Neural cell (in vitro differentiated cells): Measurements from ENCODE around the gene ZDHHC12.

Experiments
- CTCF ChIP-seq: fragments of 450-650 bp; IDR thresholded peaks from 2 replicates; pipeline ENCODE4 v1.5.1; 2014; ENCODE audit warnings: antibody characterized with exemption, mild to moderate bottlenecking, moderate library complexity; ENCODE audit not compliant: poor library complexity, severe bottlenecking
- EP300 ChIP-seq: fragments of 450-650 bp; conservative IDR thresholded peaks from 2 replicates; pipeline ENCODE4 v1.6.1; 2014; ENCODE audit warnings: antibody characterized with exemption, mild to moderate bottlenecking, moderate library complexity; ENCODE audit not compliant: poor library complexity, severe bottlenecking
- EZH2 ChIP-seq: fragments of 200-600, 300-800 bp; shearing (Covaris generic), sonication (generic); IDR thresholded peaks from 2 replicates; pipeline ENCODE4 v1.6.1; 2014; ENCODE audit warnings: antibody characterized with exemption, low read length, borderline replicate concordance, mild to moderate bottlenecking; ENCODE audit not compliant: insufficient read depth, poor library complexity, severe bottlenecking
- POLR2AphosphoS5 ChIP-seq: IDR thresholded peaks from 2 replicates; pipeline ENCODE4 v1.6.1; 2012
- RAD21 ChIP-seq: fragments of 450-650 bp; conservative IDR thresholded peaks from 2 replicates; pipeline ENCODE4 v1.6.1; 2014; ENCODE audit warnings: antibody characterized with exemption, mild to moderate bottlenecking, moderate library complexity
- REST ChIP-seq: IDR thresholded peaks from 2 replicates; pipeline ENCODE4 v1.6.1; 2012; ENCODE audit warnings: borderline replicate concordance
- SMC3 ChIP-seq: fragments of 450-650 bp; conservative IDR thresholded peaks from 2 replicates; pipeline ENCODE4 v1.6.1; 2014; ENCODE audit warnings: antibody characterized with exemption, mild to moderate bottlenecking, moderate library complexity; ENCODE audit not compliant: poor library complexity

- TF ChIP-seq CTCF: no peak
- no peak for TF ChIP-seq SMC3
- TF ChIP-seq POLR2AphosphoS5: no peak
- no peak for TF ChIP-seq REST
- TF ChIP-seq RAD21: no peak
- TF ChIP-seq EZH2: no peak
- TF ChIP-seq EP300: no peak
These were observed 6.0 kb upstream of the ZDHHC12 start for GRCh38 chr9:128729766-128730517.
